SKM-1 (cell line): ENCODE results near the gene TMEM184B.

Experiments
- DNase-seq: peaks from one replicate; lab custom pipeline; 2025; ENCODE audit not compliant: unreplicated experiment; lab: John Stamatoyannopoulos, UW

Gene TMEM184B

GRCh38 chr22:38228326-38228872 lies 44.4 kb downstream of the TMEM184B start:
- DNase-seq, result no peak

- DNase-seq, result no peak
Observed at GRCh38 chr22:38226853-38227649, 45.8 kb downstream of the TMEM184B start.

GRCh38 chr22:38223289-38223960 lies 49.4 kb downstream of the TMEM184B start:
- no peak for DNase-seq

- no peak for DNase-seq
Observed at GRCh38 chr22:38222797-38223119, 50.1 kb downstream of the TMEM184B start.

- no peak for DNase-seq
Observed at GRCh38 chr22:38221908-38222796, 50.7 kb downstream of the TMEM184B start.

GRCh38 chr22:38221407-38221806 lies 51.4 kb downstream of the TMEM184B start:
- DNase-seq, result no peak

GRCh38 chr22:38220653-38221386 lies 52.0 kb downstream of the TMEM184B start:
- no peak for DNase-seq

GRCh38 chr22:38220163-38220562 lies 52.6 kb downstream of the TMEM184B start:
- DNase-seq, result no peak

- no peak for DNase-seq
Observed at GRCh38 chr22:38219632-38220031, 53.2 kb downstream of the TMEM184B start.

- no peak for DNase-seq
Observed at GRCh38 chr22:38218661-38219622, 53.9 kb downstream of the TMEM184B start.

- DNase-seq, result no peak
Observed at GRCh38 chr22:38215156-38216038, 57.4 kb downstream of the TMEM184B start.

- DNase-seq, result no peak
Observed at GRCh38 chr22:38214302-38215056, 58.3 kb downstream of the TMEM184B start.

- DNase-seq, result no peak
Observed at GRCh38 chr22:38213990-38214301, 58.9 kb downstream of the TMEM184B start.

GRCh38 chr22:38213319-38213989 lies 59.4 kb downstream of the TMEM184B start:
- DNase-seq, result peak; percentile 40

- DNase-seq, result no peak
Observed at GRCh38 chr22:38212442-38212841, 60.4 kb downstream of the TMEM184B start.

- DNase-seq, result no peak
Observed at GRCh38 chr22:38211556-38211955, 61.3 kb downstream of the TMEM184B start.

- no peak for DNase-seq
Observed at GRCh38 chr22:38208551-38208968, 64.2 kb downstream of the TMEM184B start.
